ENCODE data around the gene GOSR2. TPM values are rescaled to one million over a fixed set of nuclear protein-coding genes. Genes with fewer than 3 reads are reported as not detected.

Gene GOSR2
- total RNA-seq, 1 donor from 2014 or later = 62.4 TPM

- TF ChIP-seq CTCF (IDR thresholded peaks at IDR 0.05; ENCODE audit: partially characterized antibody, unreplicated experiment) = no peak
- no peak overlapping the region for H3K27ac Mint-ChIP-seq (ENCODE audit: unreplicated experiment)
- H3K27me3 Mint-ChIP-seq (ENCODE audit: unreplicated experiment) = peaks cover 5% of the 10 kb centered on the region
- peaks cover 2% of the 10 kb centered on the region for H3K4me1 Mint-ChIP-seq (ENCODE audit: low read depth, unreplicated experiment)
- peaks cover 4% of the 10 kb centered on the region for H3K9me3 Mint-ChIP-seq (ENCODE audit: unreplicated experiment)
- DNase-seq = no peak
- H3K4me3 Mint-ChIP-seq (ENCODE audit: unreplicated experiment) = no peak overlapping the region
- H3K36me3 Mint-ChIP-seq (ENCODE audit: unreplicated experiment) = no peaks in the 10 kb centered on the region
Observed at GRCh38 chr17:46881015-46881414, 41.9 kb upstream of the GOSR2 start.

GRCh38 chr17:46882666-46883065 lies 40.3 kb upstream of the GOSR2 start:
- H3K36me3 Mint-ChIP-seq (ENCODE audit: unreplicated experiment) = no peaks in the 10 kb centered on the region
- peaks cover 5% of the 10 kb centered on the region for H3K27me3 Mint-ChIP-seq (ENCODE audit: unreplicated experiment)
- H3K27ac Mint-ChIP-seq (ENCODE audit: unreplicated experiment) = no peak overlapping the region
- DNase-seq = no peak
- H3K9me3 Mint-ChIP-seq (ENCODE audit: unreplicated experiment) = peaks cover 4% of the 10 kb centered on the region
- TF ChIP-seq CTCF (IDR thresholded peaks at IDR 0.05; ENCODE audit: partially characterized antibody, unreplicated experiment) = no peak
- peaks cover 2% of the 10 kb centered on the region for H3K4me1 Mint-ChIP-seq (ENCODE audit: low read depth, unreplicated experiment)
- H3K4me3 Mint-ChIP-seq (ENCODE audit: unreplicated experiment) = no peak overlapping the region

GRCh38 chr17:46883871-46884520 lies 39.0 kb upstream of the GOSR2 start:
- no peak overlapping the region for H3K4me3 Mint-ChIP-seq (ENCODE audit: unreplicated experiment)
- peaks cover 2% of the 10 kb centered on the region for H3K4me1 Mint-ChIP-seq (ENCODE audit: low read depth, unreplicated experiment)
- peaks cover 4% of the 10 kb centered on the region for H3K9me3 Mint-ChIP-seq (ENCODE audit: unreplicated experiment)
- H3K27ac Mint-ChIP-seq (ENCODE audit: unreplicated experiment) = no peak overlapping the region
- peaks cover 5% of the 10 kb centered on the region for H3K27me3 Mint-ChIP-seq (ENCODE audit: unreplicated experiment)
- no peak for TF ChIP-seq CTCF (IDR thresholded peaks at IDR 0.05; ENCODE audit: partially characterized antibody, unreplicated experiment)
- H3K36me3 Mint-ChIP-seq (ENCODE audit: unreplicated experiment) = no peaks in the 10 kb centered on the region
- no peak for DNase-seq

- peaks cover 4% of the 10 kb centered on the region for H3K9me3 Mint-ChIP-seq (ENCODE audit: unreplicated experiment)
- peaks cover 5% of the 10 kb centered on the region for H3K27me3 Mint-ChIP-seq (ENCODE audit: unreplicated experiment)
- H3K27ac Mint-ChIP-seq (ENCODE audit: unreplicated experiment) = no peak overlapping the region
- peaks cover 2% of the 10 kb centered on the region for H3K4me1 Mint-ChIP-seq (ENCODE audit: low read depth, unreplicated experiment)
- DNase-seq = no peak
- H3K36me3 Mint-ChIP-seq (ENCODE audit: unreplicated experiment) = no peaks in the 10 kb centered on the region
- no peak overlapping the region for H3K4me3 Mint-ChIP-seq (ENCODE audit: unreplicated experiment)
- no peak for TF ChIP-seq CTCF (IDR thresholded peaks at IDR 0.05; ENCODE audit: partially characterized antibody, unreplicated experiment)
Observed at GRCh38 chr17:46884552-46884951, 38.4 kb upstream of the GOSR2 start.

GRCh38 chr17:46885415-46886309 lies 37.3 kb upstream of the GOSR2 start:
- no peak overlapping the region for H3K4me3 Mint-ChIP-seq (ENCODE audit: unreplicated experiment)
- H3K9me3 Mint-ChIP-seq (ENCODE audit: unreplicated experiment) = peaks cover 4% of the 10 kb centered on the region
- H3K27ac Mint-ChIP-seq (ENCODE audit: unreplicated experiment) = no peak overlapping the region
- no peak for TF ChIP-seq CTCF (IDR thresholded peaks at IDR 0.05; ENCODE audit: partially characterized antibody, unreplicated experiment)
- H3K4me1 Mint-ChIP-seq (ENCODE audit: low read depth, unreplicated experiment) = peaks cover 2% of the 10 kb centered on the region
- peaks cover 6% of the 10 kb centered on the region for H3K27me3 Mint-ChIP-seq (ENCODE audit: unreplicated experiment)
- DNase-seq = no peak
- no peaks in the 10 kb centered on the region for H3K36me3 Mint-ChIP-seq (ENCODE audit: unreplicated experiment)

Data from glutamatergic neuron (in vitro differentiated cells).